HG02759 (cell line): ENCODE data around the gene FOXA1.

Experiments used
- ATAC-seq: cut with Tn5 transposase; IDR thresholded peaks from one replicate; pipeline ENCODE4 v1.9.1; 2021; ENCODE audit warnings: mild to moderate bottlenecking, moderate library complexity; ENCODE audit not compliant: unreplicated experiment

The FOXA1 gene

GRCh38 chr14:37590428-37591139, 4.5 kb downstream of the FOXA1 start:
- no peak for ATAC-seq

DNA sequence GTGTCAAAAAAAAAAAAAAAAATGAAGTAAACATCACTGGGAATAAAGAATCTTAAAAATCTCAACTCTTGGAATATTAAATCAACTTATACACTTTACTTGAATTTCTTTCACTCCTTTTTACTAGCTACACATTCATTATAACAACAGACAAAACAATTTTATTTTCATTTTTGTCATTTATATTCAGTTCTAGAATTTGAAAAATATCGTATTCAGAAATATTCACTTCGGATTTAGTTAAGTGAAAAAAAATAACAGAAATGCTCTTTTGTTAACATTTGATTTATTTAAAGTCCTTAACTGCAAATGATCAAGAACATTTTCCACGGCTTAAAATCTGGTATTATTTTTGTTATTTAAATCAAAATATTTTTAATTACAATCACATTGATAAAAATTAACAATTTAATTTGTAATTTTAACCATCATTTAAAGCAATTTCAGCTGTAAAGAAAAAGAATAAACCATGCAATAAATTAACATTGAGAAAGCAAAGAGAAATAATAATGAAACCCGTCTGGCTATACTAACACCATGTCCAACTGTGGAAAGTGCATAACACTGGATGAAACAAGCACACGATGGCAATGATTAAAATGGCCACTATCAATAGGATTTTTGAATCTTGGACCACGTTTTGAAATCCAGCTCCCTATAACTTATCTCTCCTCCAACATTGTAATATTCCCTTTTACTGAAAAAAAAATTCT, 5.2 kb downstream of the FOXA1 start:
- no peak for ATAC-seq

DNA sequence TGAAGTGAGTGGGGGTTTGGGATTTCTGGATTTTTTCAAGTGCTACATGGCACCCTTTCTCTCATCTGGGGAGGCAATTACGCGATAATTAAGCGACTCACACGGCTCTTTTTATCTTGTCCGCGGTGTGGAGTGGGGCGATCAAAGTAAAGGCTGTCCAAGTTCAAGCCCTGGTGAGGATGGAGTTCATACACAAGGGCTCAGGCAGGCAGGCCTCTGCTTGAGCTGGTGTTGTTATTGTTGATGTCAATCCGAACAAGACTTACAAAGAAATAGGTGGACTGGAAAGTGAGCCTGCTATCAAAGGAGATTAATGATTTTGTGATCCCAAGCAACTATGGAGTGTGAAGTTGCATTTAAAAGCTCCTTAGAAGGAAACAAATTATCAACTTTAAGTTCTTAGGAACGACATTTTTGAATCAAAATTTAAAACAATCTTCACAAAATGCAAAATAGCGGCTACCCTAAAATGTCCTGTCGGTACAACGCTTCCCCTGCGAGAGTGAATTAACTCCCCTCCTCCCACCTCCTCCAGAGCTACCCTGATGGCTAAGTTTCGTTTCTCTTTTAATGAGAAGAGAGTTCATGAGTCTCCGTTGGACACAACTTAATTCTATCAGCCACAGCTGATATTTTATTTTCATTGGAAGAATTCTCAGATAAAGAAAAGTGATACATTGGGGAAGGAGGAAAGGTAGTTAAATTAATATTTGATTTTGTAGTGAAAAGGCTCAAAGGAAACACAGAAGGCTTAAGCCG, 5.9 kb downstream of the FOXA1 start:
- no peak for ATAC-seq

DNA sequence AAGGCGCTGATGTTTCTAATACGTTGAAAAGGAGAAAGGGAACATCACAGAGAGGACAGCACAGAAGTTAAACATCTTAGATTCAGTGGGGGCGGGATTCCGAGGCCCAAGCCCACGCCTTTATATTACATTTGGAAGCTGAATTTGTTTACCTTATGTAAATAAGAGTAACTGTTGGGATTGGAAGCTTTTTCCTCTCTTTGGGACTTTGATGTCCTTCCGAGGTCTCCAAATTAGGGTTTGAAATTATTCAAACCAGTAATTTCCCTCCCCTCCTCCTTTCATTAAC, 6.4 kb downstream of the FOXA1 start:
- no peak for ATAC-seq

GRCh38 chr14:37587881-37588666, 7.0 kb downstream of the FOXA1 start:
- no peak for ATAC-seq

GRCh38 chr14:37587131-37587803, 7.8 kb downstream of the FOXA1 start:
- no peak for ATAC-seq

GRCh38 chr14:37586797-37587130, 8.3 kb downstream of the FOXA1 start:
- ATAC-seq = no peak

DNA sequence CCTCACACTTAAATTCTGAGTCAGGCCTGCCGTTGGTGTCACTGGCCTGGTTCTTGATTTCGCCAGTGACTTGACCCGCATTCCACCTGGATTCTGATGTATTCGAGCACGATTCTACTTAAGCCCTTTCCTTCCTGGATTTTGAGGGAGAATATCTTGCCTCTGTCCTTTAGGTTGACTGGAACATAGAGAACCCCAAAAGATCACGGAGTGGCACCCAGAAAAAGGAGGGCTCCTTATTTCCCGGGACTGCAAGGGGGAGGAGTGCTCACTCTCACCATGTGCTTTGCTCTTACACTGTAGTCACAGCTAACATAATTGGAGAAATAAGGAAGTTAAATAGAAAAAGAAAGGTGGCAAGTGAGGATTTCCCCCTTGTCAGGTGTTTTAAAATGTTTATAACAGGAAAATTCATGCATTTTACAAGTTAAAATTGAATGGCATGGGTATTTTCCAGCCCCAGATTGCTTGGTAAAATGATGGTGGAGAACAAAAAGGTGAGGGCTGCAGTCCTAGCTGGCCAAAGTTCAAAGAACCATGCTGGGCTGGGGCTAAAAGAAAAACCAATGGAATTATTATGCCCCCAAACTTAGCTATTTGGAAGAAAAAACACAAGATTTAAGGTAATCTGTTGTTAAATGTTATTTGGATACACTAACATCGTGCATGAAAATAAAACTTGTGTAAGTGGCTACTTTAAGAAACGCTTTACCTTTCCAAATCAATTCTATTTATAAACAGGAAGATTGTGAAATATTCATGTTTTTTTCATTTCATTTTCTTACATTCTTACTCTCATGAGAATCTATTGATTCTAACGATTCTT, 8.9 kb downstream of the FOXA1 start:
- ATAC-seq = no peak

- ATAC-seq = no peak
Observed at GRCh38 chr14:37585101-37585511, 9.9 kb downstream of the FOXA1 start.

DNA sequence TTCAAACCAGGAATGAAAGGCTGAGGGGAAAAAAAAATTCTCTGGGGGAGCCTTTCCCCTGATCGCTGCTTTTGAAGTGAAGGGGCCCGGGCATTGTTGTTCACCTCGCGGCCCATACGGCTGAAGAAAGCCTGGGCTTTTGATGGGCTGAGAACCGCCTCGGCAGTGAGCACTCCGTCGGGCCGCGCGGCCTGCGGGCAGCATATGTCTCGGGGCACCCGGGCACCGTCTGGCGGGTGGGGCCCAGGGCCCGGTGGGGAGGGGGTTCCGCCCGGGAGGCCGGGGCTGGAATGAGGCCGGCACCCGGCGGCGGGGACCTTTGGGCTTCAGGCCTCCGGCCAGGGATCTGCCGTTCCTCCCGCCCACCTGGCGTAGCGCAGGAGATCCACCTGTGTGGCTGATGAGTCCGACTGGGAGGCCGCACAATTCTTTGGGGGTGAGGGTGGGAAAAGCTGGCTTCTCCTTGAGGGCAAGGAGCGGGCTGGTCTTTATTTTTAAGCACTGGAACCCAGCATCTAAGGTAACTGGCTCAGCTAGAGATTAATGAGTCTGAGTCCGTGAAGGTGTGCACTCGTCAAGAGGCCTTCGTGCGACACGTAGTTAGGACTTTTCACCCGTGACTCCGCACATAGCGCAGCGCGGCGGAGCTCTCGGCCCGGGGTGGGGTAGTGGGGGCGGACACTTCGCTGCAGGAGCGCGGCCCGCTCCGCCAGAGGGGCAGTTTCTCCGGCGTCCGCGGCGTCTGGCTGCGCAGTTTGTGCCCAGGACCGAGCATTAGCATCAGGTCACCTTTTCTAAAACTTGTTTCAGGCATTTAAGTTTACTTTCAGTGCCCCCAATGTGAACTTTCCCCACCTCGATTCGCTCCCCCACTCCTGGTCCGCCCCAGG, 10.6 kb downstream of the FOXA1 start:
- no peak for ATAC-seq

- ATAC-seq = no peak
Observed at GRCh38 chr14:37583358-37584210, 11.5 kb downstream of the FOXA1 start.

GRCh38 chr14:37580146-37580545, 14.9 kb downstream of the FOXA1 start:
- no peak for ATAC-seq

- ATAC-seq = no peak
Observed at GRCh38 chr14:37579274-37579673, 15.8 kb downstream of the FOXA1 start.

DNA sequence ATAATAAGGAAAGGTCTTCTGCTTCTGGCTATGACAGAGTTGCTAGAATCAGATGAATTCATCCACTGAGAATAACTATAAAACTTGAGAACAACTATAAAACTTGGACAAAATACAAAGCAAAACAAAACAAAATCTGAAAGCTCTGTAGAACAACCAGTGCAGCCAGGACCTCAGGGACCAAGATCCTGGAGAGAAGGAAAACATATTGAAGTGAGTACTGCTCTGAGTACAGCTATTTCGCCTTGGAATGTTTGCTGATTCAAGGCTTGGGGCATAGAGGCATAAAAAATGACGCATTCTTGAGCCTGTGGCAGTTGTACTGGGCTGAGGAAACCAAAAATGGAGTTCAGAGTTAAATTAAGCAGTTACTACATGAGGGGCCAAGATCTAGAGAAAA, 21.7 kb downstream of the FOXA1 start:
- no peak for ATAC-seq

GRCh38 chr14:37571391-37571790, 23.7 kb downstream of the FOXA1 start:
- no peak for ATAC-seq

- no peak for ATAC-seq
Observed at GRCh38 chr14:37569729-37570128, 25.3 kb downstream of the FOXA1 start.

DNA sequence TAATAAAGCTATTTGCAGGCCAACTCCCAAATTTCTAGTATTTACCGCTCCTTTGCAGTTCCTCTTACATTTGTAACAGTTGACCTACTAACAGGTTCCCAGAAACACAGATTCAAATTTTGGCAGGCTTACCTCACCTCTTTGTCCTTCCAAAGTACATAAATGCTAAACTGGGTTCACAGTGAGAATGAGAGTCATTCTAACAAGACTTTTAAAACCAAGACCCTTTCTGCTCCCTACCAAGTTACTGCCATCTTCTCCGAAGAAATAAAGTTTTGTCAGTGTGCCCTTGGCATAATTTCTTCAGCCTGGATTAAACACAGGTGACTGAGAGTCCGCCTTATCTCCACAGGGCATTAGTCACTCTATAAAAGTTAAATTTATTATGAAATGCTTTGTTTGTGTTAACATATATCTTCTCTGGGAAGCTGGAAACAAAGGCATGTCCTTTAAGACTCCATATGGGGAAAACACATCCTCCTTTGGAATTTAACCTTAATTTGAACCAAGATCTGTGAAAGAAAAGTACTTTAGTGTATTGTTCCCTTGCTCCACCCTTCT, 28.2 kb downstream of the FOXA1 start:
- ATAC-seq = no peak

DNA sequence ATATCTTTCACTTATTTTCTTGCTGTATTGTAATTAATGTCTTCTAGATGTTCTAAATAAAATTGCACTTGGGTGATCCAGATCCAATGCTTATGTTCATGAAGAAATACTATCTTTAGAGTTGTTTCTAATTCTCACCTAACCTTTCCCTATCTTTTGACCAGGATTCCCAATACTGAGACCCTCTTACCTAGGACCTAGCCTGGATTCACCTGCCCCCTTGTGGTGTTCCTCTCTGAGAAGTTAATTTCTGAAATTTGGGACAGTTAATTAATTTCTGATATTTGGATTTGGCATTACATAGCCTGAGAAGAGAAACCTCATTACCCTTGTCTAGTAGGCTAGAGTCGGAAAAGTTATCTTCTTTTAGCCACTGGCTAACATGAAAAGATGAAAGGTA, 29.5 kb downstream of the FOXA1 start:
- ATAC-seq = no peak
